ENCODE results near the gene DAGLA. TPM values are rescaled to one million over a fixed set of nuclear protein-coding genes. Genes with fewer than 3 reads are reported as not detected.

Gene DAGLA
- polyA plus RNA-seq, 1 experiment: 2.5 TPM

DNA sequence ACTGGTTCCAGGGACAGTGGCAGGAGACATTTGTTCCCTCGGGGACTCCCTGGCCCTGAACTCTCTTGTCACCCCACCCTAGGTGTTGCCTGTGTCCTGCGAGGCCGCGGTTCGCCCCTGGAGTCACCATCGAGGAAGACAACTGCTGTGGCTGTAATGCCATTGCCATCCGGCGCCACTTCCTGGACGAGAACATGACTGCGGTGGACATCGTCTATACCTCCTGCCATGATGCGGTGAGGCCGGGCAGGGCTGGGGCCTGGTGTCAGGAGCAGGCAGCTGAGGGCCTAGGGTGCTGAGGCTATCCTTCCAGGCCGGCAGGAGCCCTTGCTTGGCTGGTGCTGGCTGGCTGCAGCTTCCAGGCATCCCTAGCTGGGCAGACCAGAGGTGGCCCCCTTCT lies 54.6 kb downstream of the DAGLA start:
- ChIA-PET CTCF (interaction anchor here (1.7 to 4.1 kb wide), 8 partner anchors 11 to 218 kb away, joined by 6 to 42 read pairs (median 17); partner anchors contain the start of gene DAGLA), POLR2A (no interaction called here)
- H3K36me3 ChIP-seq (ENCODE audit: control insufficient read depth, insufficient read depth, low read length): peaks cover 8% of the 10 kb centered on the region
- no peak overlapping the region for H3K4me3 ChIP-seq (ENCODE audit: low read depth, low read length)
- no peaks in the 10 kb centered on the region for H3K27me3 ChIP-seq (ENCODE audit: control insufficient read depth, insufficient read depth, low read length)
- TF ChIP-seq, protein P1, sequence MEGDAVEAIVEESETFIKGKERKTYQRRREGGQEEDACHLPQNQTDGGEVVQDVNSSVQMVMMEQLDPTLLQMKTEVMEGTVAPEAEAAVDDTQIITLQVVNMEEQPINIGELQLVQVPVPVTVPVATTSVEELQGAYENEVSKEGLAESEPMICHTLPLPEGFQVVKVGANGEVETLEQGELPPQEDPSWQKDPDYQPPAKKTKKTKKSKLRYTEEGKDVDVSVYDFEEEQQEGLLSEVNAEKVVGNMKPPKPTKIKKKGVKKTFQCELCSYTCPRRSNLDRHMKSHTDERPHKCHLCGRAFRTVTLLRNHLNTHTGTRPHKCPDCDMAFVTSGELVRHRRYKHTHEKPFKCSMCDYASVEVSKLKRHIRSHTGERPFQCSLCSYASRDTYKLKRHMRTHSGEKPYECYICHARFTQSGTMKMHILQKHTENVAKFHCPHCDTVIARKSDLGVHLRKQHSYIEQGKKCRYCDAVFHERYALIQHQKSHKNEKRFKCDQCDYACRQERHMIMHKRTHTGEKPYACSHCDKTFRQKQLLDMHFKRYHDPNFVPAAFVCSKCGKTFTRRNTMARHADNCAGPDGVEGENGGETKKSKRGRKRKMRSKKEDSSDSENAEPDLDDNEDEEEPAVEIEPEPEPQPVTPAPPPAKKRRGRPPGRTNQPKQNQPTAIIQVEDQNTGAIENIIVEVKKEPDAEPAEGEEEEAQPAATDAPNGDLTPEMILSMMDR (IDR thresholded peaks at IDR 0.05; ENCODE audit: insufficient read depth, low read depth, low read length): no peak
- no peak for DNase-seq (ENCODE audit: low read depth)

DNA sequence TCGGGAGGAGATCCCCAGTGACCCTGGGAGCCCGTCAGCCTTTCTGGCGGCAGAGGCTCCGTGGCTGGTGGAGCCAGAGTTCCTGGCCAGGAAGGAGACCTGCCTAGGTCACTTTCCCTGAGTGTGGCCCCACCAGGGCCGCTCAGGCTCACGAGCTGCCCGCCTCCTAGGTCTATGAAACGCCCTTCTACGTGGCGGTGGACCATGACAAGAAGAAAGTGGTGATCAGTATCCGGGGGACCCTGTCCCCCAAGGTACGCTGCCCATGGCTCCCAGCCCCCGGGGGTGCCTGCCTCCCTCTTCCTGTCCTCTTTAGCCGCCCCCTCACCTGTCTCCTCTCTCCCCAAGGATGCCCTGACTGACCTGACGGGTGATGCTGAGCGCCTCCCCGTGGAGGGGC lies 55.2 kb downstream of the DAGLA start:
- DNase-seq (ENCODE audit: low read depth): no peak
- POLR2A ChIA-PET: no interaction called here
- Histone ChIP-seq H3K4me3 (ENCODE audit: low read depth, low read length) (no peak overlapping the region), H3K27me3 (ENCODE audit: control insufficient read depth, insufficient read depth, low read length) (no peaks in the 10 kb centered on the region), H3K36me3 (ENCODE audit: control insufficient read depth, insufficient read depth, low read length) (peaks cover 8% of the 10 kb centered on the region)
- TF ChIP-seq, protein P1 (IDR thresholded peaks at IDR 0.05; ENCODE audit: insufficient read depth, low read depth, low read length): no peak
- CTCF ChIA-PET: interaction anchor here (0.8 to 4.1 kb wide), 7 partner anchors 10 to 218 kb away, joined by 3 to 42 read pairs (median 19); partner anchors contain the start of gene DAGLA

DNA sequence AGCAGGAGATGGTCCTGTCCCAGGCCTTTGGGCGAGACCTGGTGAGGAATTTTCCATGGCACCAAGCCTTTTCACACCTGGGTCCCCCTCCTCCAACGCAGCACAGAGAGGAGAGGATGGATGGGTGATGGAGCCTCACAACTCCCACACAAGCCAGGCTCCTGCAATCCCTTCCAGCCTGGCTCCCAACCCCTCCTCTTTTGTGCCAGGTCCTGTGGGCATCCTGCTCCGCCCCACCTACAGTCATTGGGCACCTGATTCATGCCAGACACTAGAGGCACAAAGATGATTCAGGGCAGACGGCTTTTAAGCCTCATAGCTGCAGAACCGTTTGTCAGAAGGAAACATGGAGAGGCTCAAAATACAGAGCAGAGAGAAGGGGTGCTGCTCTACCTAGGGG lies 56.1 kb downstream of the DAGLA start:
- DNase-seq (ENCODE audit: low read depth): no peak
- Histone ChIP-seq H3K4me3 (ENCODE audit: low read depth, low read length) (no peak overlapping the region), H3K36me3 (ENCODE audit: control insufficient read depth, insufficient read depth, low read length) (peaks cover 14% of the 10 kb centered on the region), H3K27me3 (ENCODE audit: control insufficient read depth, insufficient read depth, low read length) (no peaks in the 10 kb centered on the region)
- CTCF ChIA-PET: interaction anchor here (0.6 to 4.0 kb wide), 2 partner anchors 11 to 376 kb away, joined by 3 to 23 read pairs; no protein-coding TSS in a partner anchor
- TF ChIP-seq, protein P1 (IDR thresholded peaks at IDR 0.05; ENCODE audit: insufficient read depth, low read depth, low read length): no peak
- POLR2A ChIA-PET: no interaction called here

DNA sequence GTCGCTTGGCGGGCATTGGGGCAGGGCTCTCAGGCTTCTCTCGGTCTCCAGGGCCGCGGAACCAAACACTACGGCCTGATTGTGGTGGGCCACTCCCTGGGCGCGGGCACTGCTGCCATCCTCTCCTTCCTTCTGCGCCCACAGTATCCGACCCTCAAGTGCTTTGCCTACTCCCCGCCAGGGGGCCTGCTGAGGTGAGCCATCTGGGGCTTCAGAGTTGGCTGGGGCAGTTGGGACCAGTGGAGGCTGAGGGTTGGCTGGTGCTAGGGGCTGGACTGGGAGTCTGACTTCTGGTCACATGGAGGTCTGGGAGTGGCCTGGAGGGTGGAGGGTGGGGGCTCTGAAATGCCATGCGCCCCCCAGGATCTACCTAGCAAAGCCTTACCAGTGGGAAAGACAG lies 56.9 kb downstream of the DAGLA start:
- Histone ChIP-seq H3K27me3 (ENCODE audit: control insufficient read depth, insufficient read depth, low read length) (no peaks in the 10 kb centered on the region), H3K4me3 (ENCODE audit: low read depth, low read length) (no peak overlapping the region), H3K36me3 (ENCODE audit: control insufficient read depth, insufficient read depth, low read length) (peaks cover 15% of the 10 kb centered on the region)
- CTCF ChIA-PET: interaction anchor here (4.0 kb wide), 1 partner anchor 10 kb away, joined by 23 read pairs; no protein-coding TSS in a partner anchor
- TF ChIP-seq, protein P1 (IDR thresholded peaks at IDR 0.05; ENCODE audit: insufficient read depth, low read depth, low read length): no peak
- POLR2A ChIA-PET: no interaction called here
- DNase-seq (ENCODE audit: low read depth): no peak

DNA sequence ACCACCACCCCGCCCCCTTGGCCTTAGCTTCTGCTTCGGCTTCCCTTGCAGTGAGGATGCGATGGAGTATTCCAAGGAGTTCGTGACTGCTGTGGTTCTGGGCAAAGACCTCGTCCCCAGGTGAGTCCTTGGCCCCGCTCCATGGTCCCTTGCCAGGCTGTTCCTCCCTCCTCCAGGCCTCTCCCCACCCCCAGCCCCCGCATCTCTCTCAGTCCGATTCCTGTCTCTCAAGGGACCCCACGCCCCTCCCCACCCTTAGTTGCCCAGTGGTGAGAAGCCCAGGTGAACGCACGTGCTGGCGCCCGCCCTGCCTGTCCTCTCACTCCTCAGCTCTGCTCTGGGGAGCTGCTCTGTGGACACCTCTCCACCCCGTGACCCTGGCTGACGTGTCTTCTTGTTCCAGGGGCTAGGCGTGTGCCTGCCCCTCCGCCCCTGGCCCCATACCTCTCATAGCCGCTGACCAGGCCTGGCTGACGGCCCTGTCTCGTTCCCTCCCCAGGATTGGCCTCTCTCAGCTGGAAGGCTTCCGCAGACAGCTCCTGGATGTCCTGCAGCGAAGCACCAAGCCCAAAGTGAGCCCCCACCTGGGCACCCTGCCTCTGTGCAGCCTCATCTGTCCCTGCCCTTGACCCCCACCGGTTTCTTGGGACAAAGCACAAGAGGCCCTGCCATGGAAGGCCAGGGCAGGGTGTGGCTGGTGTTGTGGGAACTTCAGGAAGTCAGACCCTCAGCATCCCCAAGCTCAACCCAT lies 57.6 kb downstream of the DAGLA start:
- TF ChIP-seq, protein P1 (IDR thresholded peaks at IDR 0.05; ENCODE audit: insufficient read depth, low read depth, low read length): no peak
- ChIA-PET POLR2A (no interaction called here), CTCF (interaction anchor here (1.0 to 4.0 kb wide), 2 partner anchors 10 to 370 kb away, joined by 3 to 23 read pairs; no protein-coding TSS in a partner anchor)
- H3K36me3 ChIP-seq (ENCODE audit: control insufficient read depth, insufficient read depth, low read length): peaks cover 16% of the 10 kb centered on the region
- no peak overlapping the region for H3K4me3 ChIP-seq (ENCODE audit: low read depth, low read length)
- no peaks in the 10 kb centered on the region for H3K27me3 ChIP-seq (ENCODE audit: control insufficient read depth, insufficient read depth, low read length)
- no peak for DNase-seq (ENCODE audit: low read depth)

Data from BJ (cell line).